GM06990 (cell line): Measurements from ENCODE around the gene LCE3B.

Source experiments
- DNase-seq: peaks from one replicate; pipeline ENCODE4 v3.0.0-alpha.2; 2011; ENCODE audit not compliant: insufficient read length; ENCODE audit errors: extremely low read depth
- H3K27me3 ChIP-seq: replicated peaks from 2 replicates; pipeline ENCODE4 v1.6.0; 2011; ENCODE audit warnings: low read length; ENCODE audit not compliant: control insufficient read depth, insufficient read depth
- H3K36me3 ChIP-seq: 2 replicates; pipeline ENCODE4 v1.5.1; 2011; ENCODE audit warnings: low read length; ENCODE audit not compliant: control insufficient read depth, insufficient read depth
- H3K4me3 ChIP-seq: replicated peaks from 2 replicates; pipeline ENCODE4 v1.5.1; 2011; ENCODE audit warnings: low read depth, mild to moderate bottlenecking, control low read depth, low read length
- CTCF ChIP-seq: IDR thresholded peaks from 2 replicates; pipeline ENCODE4 v1.5.1; 2011; ENCODE audit warnings: low read length, control low read depth, mild to moderate bottlenecking, inconsistent platforms; ENCODE audit not compliant: insufficient read depth, poor library complexity, severe bottlenecking

Gene LCE3B

GRCh38 chr1:152658649-152659048, 45.0 kb downstream of the LCE3B start:
- H3K36me3 ChIP-seq = no peaks in the 10 kb centered on the region
- H3K4me3 ChIP-seq = no peak overlapping the region
- no peak for TF ChIP-seq CTCF
- H3K27me3 ChIP-seq = peaks cover 2% of the 10 kb centered on the region
- DNase-seq = no peak

- no peak for TF ChIP-seq CTCF
- DNase-seq = no peak
- no peak within 1 kb of the TSS for H3K4me3 ChIP-seq
- H3K36me3 ChIP-seq = no peaks in the 10 kb centered on the region
- H3K27me3 ChIP-seq = peaks cover 2% of the 10 kb centered on the region
Measured at GRCh38 chr1:152663098-152663497, 49.5 kb downstream of the LCE3B start, which contains the start of gene LCE2D. Gene LCE2D, plus strand, starts transcription at chr1:152663380. Its CDS starts 726 bp downstream, at chr1:152664106.
